ENCODE measurements around the gene HS1BP3. TPM values are rescaled to one million over a fixed set of nuclear protein-coding genes. Genes with fewer than 3 reads are reported as not detected.

HS1BP3 gene
- total and polyA plus RNA-seq, 9 of the 15 experiments (the other 6 are each of a cell fraction or from before 2014, with no cell fraction given), result 0.41 to 8.3 (median 5.9) TPM

GRCh38 chr2:20635675-20636584, 15.0 kb downstream of the HS1BP3 start (continued):
- TF ChIP-seq NR0B1 (IDR thresholded peaks at IDR 0.05; ENCODE audit: partially characterized antibody) (no peak), ZNF143 (CRISPR knock-in tag; IDR thresholded peaks at IDR 0.05) (peak; percentile 57; the same call in 1 of the 2 replicates), PATZ1 (CRISPR knock-in tag; IDR thresholded peaks at IDR 0.05; ENCODE audit: borderline replicate concordance) (no peak), JUND (IDR thresholded peaks at IDR 0.05; ENCODE audit: borderline replicate concordance, low read depth, low read length) (peak; percentile 57), JUND (tag; IDR thresholded peaks at IDR 0.05; ENCODE audit: borderline replicate concordance, low read depth, low read length) (no peak), HNRNPLL (IDR thresholded peaks at IDR 0.05; ENCODE audit: low read depth, low read length, poor library complexity, severe bottlenecking) (no peak), TCFL5 (CRISPR knock-in tag; conservative IDR thresholded peaks at IDR 0.05) (no peak), BRD4 (IDR thresholded peaks at IDR 0.05) (no peak), ZNF785 (CRISPR knock-in tag; IDR thresholded peaks at IDR 0.05) (no peak), TEAD2 (tag; IDR thresholded peaks at IDR 0.05) (no peak), RERE (CRISPR knock-in tag; IDR thresholded peaks at IDR 0.05; ENCODE audit: borderline replicate concordance) (no peak), MYNN (IDR thresholded peaks at IDR 0.05) (0 out of 2 replicates have a peak, but pooled peaks have one; percentile 57), MYNN (CRISPR knock-in tag; IDR thresholded peaks at IDR 0.05) (no peak), USF1 (CRISPR knock-in tag; IDR thresholded peaks at IDR 0.05) (peak; percentile 21; the same call in 1 of the 2 replicates), VEZF1 (CRISPR knock-in tag; IDR thresholded peaks at IDR 0.05) (peak; percentile 65)
